CD14-positive monocyte (primary cell): ENCODE results near the gene SNX3. TPM values are rescaled to one million over a fixed set of nuclear protein-coding genes. Genes with fewer than 3 reads are reported as not detected.
A peak's percentile ranks its signal among the peaks of the same experiment; 100 is the strongest.

Source experiments
- DNase-seq, 3 donors: peaks; one replicate each; pipeline ENCODE4 v3.0.0-alpha.2; 2011 to 2022
- H2AFZ ChIP-seq: 2 replicates; pipeline ENCODE4 v1.6.0; 2012; ENCODE audit warnings: mild to moderate bottlenecking, low read depth, low read length, inconsistent platforms; ENCODE audit not compliant: insufficient read depth, poor library complexity, severe bottlenecking
- H3K27ac ChIP-seq, 2 donors: 1 replicate in 1 of 2; 2 replicates in 1 of 2; pipeline ENCODE4 v1.5.1; 2012 to 2013; ENCODE audit warnings: low read length in 2 of 2, control low read depth in 1 of 2, inconsistent platforms in 1 of 2, low read depth in 1 of 2, mild to moderate bottlenecking in 1 of 2
- H3K27me3 ChIP-seq, 2 donors: one replicate each; pipeline versions ENCODE4 v1.6.0 to v1.6.1; 2011 to 2013; ENCODE audit warnings: low read length in 2 of 2; ENCODE audit not compliant: control insufficient read depth in 2 of 2, insufficient read depth in 2 of 2
- H3K36me3 ChIP-seq, 2 donors: replicated peaks in 1 of 2; 1 replicate in 1 of 2; 2 replicates in 1 of 2; pipeline versions ENCODE4 v1.5.1 to v1.6.1; 2012 to 2013; ENCODE audit warnings: low read length in 2 of 2, control low read depth in 1 of 2, inconsistent platforms in 1 of 2, mild to moderate bottlenecking in 1 of 2; ENCODE audit not compliant: insufficient read depth in 2 of 2, control insufficient read depth in 1 of 2
- H3K4me1 ChIP-seq, 2 donors: 1 replicate in 1 of 2; 2 replicates in 1 of 2; pipeline versions ENCODE4 v1.5.1 to v1.6.1; 2012 to 2013; ENCODE audit warnings: low read length in 2 of 2, control low read depth in 1 of 2, inconsistent platforms in 1 of 2, mild to moderate bottlenecking in 1 of 2, moderate library complexity in 1 of 2; ENCODE audit not compliant: insufficient read depth in 2 of 2, control insufficient read depth in 1 of 2
- H3K4me2 ChIP-seq: replicated peaks from 2 replicates; pipeline ENCODE3; 2012; ENCODE audit warnings: low read length, moderate library complexity, mild to moderate bottlenecking; ENCODE audit not compliant: poor library complexity, severe bottlenecking; ENCODE audit errors: extremely low read depth
- H3K4me3 ChIP-seq, 3 experiments: fragments of 200-600 bp in 1 of 3; sonication (generic) in 1 of 3; replicated peaks in 1 of 3; 1 replicate in 2 of 3; 2 replicates in 1 of 3; pipeline ENCODE4 v1.5.1; 2011 to 2013; ENCODE audit warnings: low read length in 3 of 3, mild to moderate bottlenecking in 3 of 3, control low read depth in 2 of 3, low read depth in 2 of 3, inconsistent platforms in 1 of 3, moderate library complexity in 1 of 3
- H3K79me2 ChIP-seq: 2 replicates; pipeline ENCODE4 v1.6.0; 2012; ENCODE audit warnings: mild to moderate bottlenecking, control low read depth, inconsistent platforms, low read length, moderate library complexity; ENCODE audit not compliant: insufficient read depth
- H3K9ac ChIP-seq: 2 replicates; pipeline ENCODE4 v1.6.0; 2017; ENCODE audit warnings: low read length, mild to moderate bottlenecking; ENCODE audit not compliant: insufficient read depth, poor library complexity, severe bottlenecking
- H3K9me3 ChIP-seq, 2 donors: replicated peaks in 1 of 2; 1 replicate in 1 of 2; 2 replicates in 1 of 2; pipeline versions ENCODE4 v1.5.1 to v1.6.1; 2012 to 2013; ENCODE audit warnings: low read length in 2 of 2, control low read depth in 1 of 2; ENCODE audit not compliant: control insufficient read depth in 1 of 2, insufficient read depth in 1 of 2
- H4K20me1 ChIP-seq: 2 replicates; pipeline ENCODE4 v1.6.0; 2012; ENCODE audit warnings: mild to moderate bottlenecking, low read length, control low read depth, moderate library complexity; ENCODE audit not compliant: insufficient read depth
- H3K27ac Mint-ChIP-seq, 7 donors: one replicate each; pipeline ENCODE4 v1.8.0; 2020; ENCODE audit warnings: mild to moderate bottlenecking in 7 of 7, mixed read lengths in 7 of 7, moderate library complexity in 6 of 7, inconsistent platforms in 2 of 7
- H3K27me3 Mint-ChIP-seq, 3 donors: one replicate each; pipeline ENCODE4 v1.8.0; 2021 to 2022; ENCODE audit warnings: low read depth in 3 of 3, mild to moderate bottlenecking in 3 of 3, mixed read lengths in 3 of 3, moderate library complexity in 3 of 3, inconsistent platforms in 1 of 3
- H3K36me3 Mint-ChIP-seq, 2 donors: one replicate each; pipeline ENCODE4 v1.8.0; 2020; ENCODE audit warnings: mixed read lengths in 2 of 2, inconsistent platforms in 1 of 2, mild to moderate bottlenecking in 1 of 2
- H3K4me1 Mint-ChIP-seq: one replicate; pipeline ENCODE4 v1.8.0; 2020; ENCODE audit warnings: mild to moderate bottlenecking, mixed read lengths
- H3K4me3 Mint-ChIP-seq, 2 donors: one replicate each; pipeline ENCODE4 v1.8.0; 2020; ENCODE audit warnings: mild to moderate bottlenecking in 2 of 2, mixed read lengths in 2 of 2, moderate library complexity in 1 of 2
- H3K9me3 Mint-ChIP-seq, 7 donors: one replicate each; pipeline ENCODE4 v1.8.0; 2020 to 2022; ENCODE audit warnings: mixed read lengths in 7 of 7, mild to moderate bottlenecking in 6 of 7, moderate library complexity in 6 of 7, inconsistent platforms in 2 of 7
- CTCF ChIP-seq: fragments of 200-600 bp; IDR thresholded peaks from one replicate; pipeline ENCODE4 v1.8.0; 2022; ENCODE audit warnings: antibody characterized with exemption, mild to moderate bottlenecking
- WGBS: methylation state at CpG from one replicate; pipeline ENCODE4 v1.1.5; 2013; ENCODE audit warnings: missing lambda C conversion rate; ENCODE audit not compliant: insufficient coverage; 5-methylcytosine and 5-hydroxymethylcytosine counted together
- intact Hi-C, 2 donors: fragments of 100-400 bp; cut with micrococcal nuclease; formaldehyde crosslinking; loops; one replicate each; pipeline versions ENCODE4 v1.15.0 to v1.15.1; 2023
- polyA plus RNA-seq, 3 donors: library from polyadenylated mRNA; depleted of rRNA in 1 of 3; unstranded in 2 of 3; stranded (reverse) in 1 of 3; fragments of 300-500 nt in 2 of 3; fragments of >200 nt in 1 of 3; fragmentation: Illumina TruSeq in 2 of 3; gene quantifications; 1 replicate in 2 of 3; 2 replicates in 1 of 3; pipeline ENCODE4 v1.2.3, GENCODE V29; 2012 to 2021

Gene SNX3
- polyA plus RNA-seq, 3 donors: 134 to 441 (median 394) TPM

GRCh38 chr6:108193835-108194234 lies 67.0 kb downstream of the SNX3 start:
- Histone ChIP-seq H3K27ac (no peak overlapping the region), H3K9me3 (no peaks in the 10 kb centered on the region), H3K4me2 (no peak overlapping the region), H3K4me3 (no peak overlapping the region), H3K27me3 (peaks cover 7 to 30% of the 10 kb centered on the region in 2 donors), H3K36me3 (no peaks in the 10 kb centered on the region), H4K20me1 (no peaks in the 10 kb centered on the region), H3K9ac (no peak overlapping the region), H3K79me2 (no peaks in the 10 kb centered on the region), H2AFZ (no peak overlapping the region), H3K4me1 (peaks cover 0 to 5% of the 10 kb centered on the region in 2 donors)
- peaks cover 0 to 1% of the 10 kb centered on the region in 2 donors for H3K36me3 Mint-ChIP-seq
- intact Hi-C loops: no loop called here
- DNase-seq: no peak
- H3K27ac Mint-ChIP-seq: peak overlapping the region in 1 of 7 donors; percentile 30
- peaks cover 9 to 24% (median 19%) of the 10 kb centered on the region in 3 donors for H3K27me3 Mint-ChIP-seq
- peaks cover 14% of the 10 kb centered on the region for H3K4me1 Mint-ChIP-seq
- TF ChIP-seq CTCF: no peak
- WGBS: no CpG with 5 or more reads among the region's 1 CpG
- H3K9me3 Mint-ChIP-seq: peaks cover 0 to 2% (median 0%) of the 10 kb centered on the region in 7 donors
- H3K4me3 Mint-ChIP-seq: no peak overlapping the region

- DNase-seq: no peak
- Histone ChIP-seq H3K27ac (no peak overlapping the region), H3K9ac (no peak overlapping the region), H3K36me3 (no peaks in the 10 kb centered on the region), H3K4me2 (no peak overlapping the region), H4K20me1 (no peaks in the 10 kb centered on the region), H3K4me3 (no peak overlapping the region), H3K27me3 (peaks cover 13 to 36% of the 10 kb centered on the region in 2 donors), H3K79me2 (no peaks in the 10 kb centered on the region), H3K9me3 (no peaks in the 10 kb centered on the region), H2AFZ (no peak overlapping the region), H3K4me1 (peaks cover 0 to 5% of the 10 kb centered on the region in 2 donors)
- H3K9me3 Mint-ChIP-seq: peaks cover 0 to 2% (median 0%) of the 10 kb centered on the region in 7 donors
- peaks cover 10 to 27% (median 25%) of the 10 kb centered on the region in 3 donors for H3K27me3 Mint-ChIP-seq
- peaks cover 14% of the 10 kb centered on the region for H3K4me1 Mint-ChIP-seq
- 30% methylated on average over 1 of the region's 1 CpG for WGBS
- H3K27ac Mint-ChIP-seq: no peak overlapping the region
- H3K4me3 Mint-ChIP-seq: no peak overlapping the region
- H3K36me3 Mint-ChIP-seq: peaks cover 0 to under 1% of the 10 kb centered on the region in 2 donors
- no peak for TF ChIP-seq CTCF
- intact Hi-C loops: no loop called here
Measured at GRCh38 chr6:108193131-108193530, 67.7 kb downstream of the SNX3 start.
